ENCODE results near the gene MED16. TPM values are rescaled to one million over a fixed set of nuclear protein-coding genes. Genes with fewer than 3 reads are reported as not detected.

Gene MED16
- total RNA-seq, 1 experiment from 2014 or later: 83.1 TPM

DNA sequence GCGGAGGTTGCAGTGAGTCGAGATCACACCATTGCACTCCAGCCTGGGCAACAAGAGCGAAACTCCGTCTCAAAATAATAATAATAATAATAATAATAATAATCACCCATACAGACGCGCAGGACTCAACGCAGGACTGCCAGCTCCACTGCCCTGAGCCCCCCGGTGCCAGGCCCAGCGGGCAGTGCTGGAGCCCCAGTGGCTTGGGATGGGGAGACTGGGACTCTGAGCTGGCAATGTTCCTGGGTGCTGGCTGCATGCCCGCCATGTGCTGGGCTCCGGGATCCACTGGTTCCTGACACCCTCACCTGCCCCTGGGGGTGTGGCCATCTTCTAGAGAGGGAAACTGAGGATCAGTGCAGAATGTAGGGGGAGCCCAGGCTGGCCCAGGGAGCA, 65.7 kb downstream of the MED16 start:
- H3K9ac ChIP-seq (ENCODE audit: extremely low read depth, insufficient read length, low read length): no peak overlapping the region
- DNase-seq: no peak
- H2BK20ac ChIP-seq (ENCODE audit: low read depth, low read length, poor library complexity, severe bottlenecking): no peak overlapping the region
- H3K4me1 ChIP-seq (ENCODE audit: insufficient read depth, low read length): no peaks in the 10 kb centered on the region; the same call in 1 of the 2 replicates
- H3K27ac ChIP-seq (ENCODE audit: insufficient read length, low read depth, low read length): no peak overlapping the region
- no peak overlapping the region for H3T11ph ChIP-seq (ENCODE audit: low read length)
- no peak overlapping the region for H3K18ac ChIP-seq (ENCODE audit: insufficient read length, low read depth, low read length)
- H2AFZ ChIP-seq (ENCODE audit: low read length): no peak overlapping the region
- no peak overlapping the region for H2BK5ac ChIP-seq (ENCODE audit: insufficient read length, low read length)
- WGBS (ENCODE audit: extremely low coverage, insufficient read length, low lambda C conversion rate): no CpG with 5 or more reads among the region's 11 CpGs
- no peaks in the 10 kb centered on the region for H3K79me2 ChIP-seq (ENCODE audit: insufficient read depth, low read length)
- no peaks in the 10 kb centered on the region for H3K9me3 ChIP-seq (ENCODE audit: control insufficient read depth, low read depth, low read length)
- H3K4ac ChIP-seq (ENCODE audit: low read depth, low read length): no peak overlapping the region
- no peak overlapping the region for H3K14ac ChIP-seq (ENCODE audit: insufficient read depth, low read length)
- H3K27me3 ChIP-seq (ENCODE audit: insufficient read depth, low read length): no peaks in the 10 kb centered on the region
- Mint-ChIP-seq H3K9me3 (no peaks in the 10 kb centered on the region), H3K27ac (no peak overlapping the region), H3K4me3 (no peak overlapping the region), H3K27me3 (ENCODE audit: low read depth) (peaks cover 8% of the 10 kb centered on the region), H3K4me1 (peaks cover 7 to 14% of the 10 kb centered on the region in 2 experiments), H3K36me3 (ENCODE audit: insufficient read depth in 1 of 3, low read depth in 3 of 3) (no peaks in the 10 kb centered on the region; a peak in 1 of 7 replicates)
- no peak overlapping the region for H2BK120ac ChIP-seq (ENCODE audit: low read depth, low read length, poor library complexity, severe bottlenecking)
- H2BK12ac ChIP-seq (ENCODE audit: insufficient read length, low read depth, low read length): no peak overlapping the region
- H4K91ac ChIP-seq (ENCODE audit: insufficient read length, low read depth, low read length): no peak overlapping the region
- no peaks in the 10 kb centered on the region for H3K79me1 ChIP-seq (ENCODE audit: insufficient read depth, low read depth, low read length, poor library complexity, severe bottlenecking)
- H2AK5ac ChIP-seq (ENCODE audit: insufficient read length, low read length): no peak overlapping the region
- no peaks in the 10 kb centered on the region for H3K23me2 ChIP-seq (ENCODE audit: insufficient read length, low read depth, low read length, poor library complexity, severe bottlenecking)
- no peak overlapping the region for H3K56ac ChIP-seq (ENCODE audit: insufficient read length, low read depth, low read length)
- H3K23ac ChIP-seq (ENCODE audit: insufficient read length, low read depth, low read length): no peak overlapping the region
- TF ChIP-seq, protein P1, sequence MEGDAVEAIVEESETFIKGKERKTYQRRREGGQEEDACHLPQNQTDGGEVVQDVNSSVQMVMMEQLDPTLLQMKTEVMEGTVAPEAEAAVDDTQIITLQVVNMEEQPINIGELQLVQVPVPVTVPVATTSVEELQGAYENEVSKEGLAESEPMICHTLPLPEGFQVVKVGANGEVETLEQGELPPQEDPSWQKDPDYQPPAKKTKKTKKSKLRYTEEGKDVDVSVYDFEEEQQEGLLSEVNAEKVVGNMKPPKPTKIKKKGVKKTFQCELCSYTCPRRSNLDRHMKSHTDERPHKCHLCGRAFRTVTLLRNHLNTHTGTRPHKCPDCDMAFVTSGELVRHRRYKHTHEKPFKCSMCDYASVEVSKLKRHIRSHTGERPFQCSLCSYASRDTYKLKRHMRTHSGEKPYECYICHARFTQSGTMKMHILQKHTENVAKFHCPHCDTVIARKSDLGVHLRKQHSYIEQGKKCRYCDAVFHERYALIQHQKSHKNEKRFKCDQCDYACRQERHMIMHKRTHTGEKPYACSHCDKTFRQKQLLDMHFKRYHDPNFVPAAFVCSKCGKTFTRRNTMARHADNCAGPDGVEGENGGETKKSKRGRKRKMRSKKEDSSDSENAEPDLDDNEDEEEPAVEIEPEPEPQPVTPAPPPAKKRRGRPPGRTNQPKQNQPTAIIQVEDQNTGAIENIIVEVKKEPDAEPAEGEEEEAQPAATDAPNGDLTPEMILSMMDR (conservative IDR thresholded peaks at IDR 0.05): no peak
- no peaks in the 10 kb centered on the region for H4K20me1 ChIP-seq (ENCODE audit: control insufficient read depth, insufficient read depth, insufficient read length)
- H3K4me2 ChIP-seq (ENCODE audit: insufficient read depth, insufficient read length, low read length): no peak overlapping the region
- no peak overlapping the region for H2BK15ac ChIP-seq (ENCODE audit: low read depth, low read length)
- H4K8ac ChIP-seq (replicated peaks; ENCODE audit: insufficient read length, low read depth, low read length): no peak overlapping the region
- H4K5ac ChIP-seq (ENCODE audit: insufficient read length, low read depth, low read length): no peak overlapping the region

All from H9 (cell line).